Transverse colon (tissue), 4 donors: ENCODE data around the gene MPLKIP.

Experiments
- EP300 ChIP-seq: sonication (generic); formaldehyde crosslinking; IDR thresholded peaks from one replicate; pipeline ENCODE4 v1.6.1; 2017; ENCODE audit warnings: antibody characterized with exemption, low read depth
- POLR2A ChIP-seq: fragments of 450-650 bp; IDR thresholded peaks from one replicate; pipeline ENCODE4 v1.6.1; 2016; ENCODE audit warnings: antibody characterized with exemption, mild to moderate bottlenecking, moderate library complexity
- POLR2AphosphoS5 ChIP-seq, 3 donors: sonication (generic); formaldehyde crosslinking; IDR thresholded peaks; one replicate each; pipeline ENCODE4 v1.6.1; 2016; ENCODE audit warnings: antibody characterized with exemption in 3 of 3
- TF ChIP-seq, protein P1 (sequence below), 5 experiments: fragments of 200-600 bp in 3 of 5; fragments of 450-650 bp in 2 of 5; sonication (generic) in 3 of 5; IDR thresholded peaks; 1 replicate in 2 of 5; 2 replicates in 3 of 5; pipeline ENCODE4 v1.5.1; 2016 to 2017; ENCODE audit warnings: antibody characterized with exemption in 5 of 5, inconsistent platforms in 3 of 5, mild to moderate bottlenecking in 2 of 5, moderate library complexity in 1 of 5

DNA sequence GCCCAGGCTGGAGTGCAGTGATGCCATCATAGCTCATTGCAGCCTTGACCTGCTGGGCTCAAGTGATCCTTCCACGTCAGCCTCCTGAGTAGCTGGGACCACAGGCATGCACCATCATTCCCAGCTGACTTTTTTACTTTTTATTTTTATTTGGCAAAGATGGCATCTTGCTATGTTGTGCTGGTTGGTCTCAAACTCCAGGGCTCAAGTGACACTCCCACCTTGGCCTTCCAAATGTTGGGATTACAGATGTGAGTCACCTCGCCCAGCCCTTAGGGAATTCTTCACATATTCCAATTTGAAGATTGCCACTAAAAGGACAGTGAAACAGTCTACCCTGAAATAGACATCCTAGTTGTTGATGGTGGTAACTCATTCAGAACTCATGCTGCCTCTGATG lies 28.1 kb upstream of the MPLKIP start:
- TF ChIP-seq, protein P1, sequence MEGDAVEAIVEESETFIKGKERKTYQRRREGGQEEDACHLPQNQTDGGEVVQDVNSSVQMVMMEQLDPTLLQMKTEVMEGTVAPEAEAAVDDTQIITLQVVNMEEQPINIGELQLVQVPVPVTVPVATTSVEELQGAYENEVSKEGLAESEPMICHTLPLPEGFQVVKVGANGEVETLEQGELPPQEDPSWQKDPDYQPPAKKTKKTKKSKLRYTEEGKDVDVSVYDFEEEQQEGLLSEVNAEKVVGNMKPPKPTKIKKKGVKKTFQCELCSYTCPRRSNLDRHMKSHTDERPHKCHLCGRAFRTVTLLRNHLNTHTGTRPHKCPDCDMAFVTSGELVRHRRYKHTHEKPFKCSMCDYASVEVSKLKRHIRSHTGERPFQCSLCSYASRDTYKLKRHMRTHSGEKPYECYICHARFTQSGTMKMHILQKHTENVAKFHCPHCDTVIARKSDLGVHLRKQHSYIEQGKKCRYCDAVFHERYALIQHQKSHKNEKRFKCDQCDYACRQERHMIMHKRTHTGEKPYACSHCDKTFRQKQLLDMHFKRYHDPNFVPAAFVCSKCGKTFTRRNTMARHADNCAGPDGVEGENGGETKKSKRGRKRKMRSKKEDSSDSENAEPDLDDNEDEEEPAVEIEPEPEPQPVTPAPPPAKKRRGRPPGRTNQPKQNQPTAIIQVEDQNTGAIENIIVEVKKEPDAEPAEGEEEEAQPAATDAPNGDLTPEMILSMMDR (IDR thresholded peaks at IDR 0.05), result no peak
- TF ChIP-seq POLR2AphosphoS5 (IDR thresholded peaks at IDR 0.05), result no peak
- no peak for TF ChIP-seq POLR2A
- no peak for TF ChIP-seq EP300
